HEK293 (cell line): ENCODE measurements around the gene BICD1.

Source experiments
- CTCF ChIA-PET: fragments of 350-600 bp; formaldehyde crosslinking; extraction: SDS; loops from one replicate; lab custom pipeline; 2021; ENCODE audit warnings: antibody characterized with exemption; lab: Yijun Ruan, JAX
- POLR2A ChIA-PET: fragments of 300-600 bp; formaldehyde crosslinking; extraction: SDS; loops from one replicate; lab custom pipeline; 2020; ENCODE audit warnings: antibody characterized with exemption, inconsistent platforms; lab: Yijun Ruan, JAX
- H3K27ac ChIP-seq: fragments of 200-500 bp; sonication (Bioruptor generic); 2 replicates; pipeline ENCODE4 v1.5.1; 2014; ENCODE audit warnings: low read depth, low read length, control low read depth, inconsistent platforms; ENCODE audit errors: extremely low read depth
- H3K36me3 ChIP-seq, 2 experiments: fragments of 200-500 bp in 1 of 2; sonication (Bioruptor generic) in 1 of 2; 1 replicate in 1 of 2; 2 replicates in 1 of 2; pipeline ENCODE4 v1.5.1; 2014 to 2017; ENCODE audit warnings: inconsistent platforms in 2 of 2, low read length in 2 of 2; ENCODE audit not compliant: control insufficient read depth in 2 of 2, insufficient read depth in 1 of 2
- H3K4me1 ChIP-seq: fragments of 200-500 bp; sonication (Bioruptor generic); 2 replicates; pipeline ENCODE4 v1.5.1; 2014; ENCODE audit warnings: mild to moderate bottlenecking, low read length, inconsistent platforms; ENCODE audit not compliant: control insufficient read depth, insufficient read depth
- H3K4me3 ChIP-seq: 2 replicates; pipeline ENCODE4 v1.5.1; 2011; ENCODE audit warnings: low read depth, mild to moderate bottlenecking, control low read depth, low read length, moderate library complexity
- H3K9me3 ChIP-seq: fragments of 200-500 bp; sonication (Bioruptor generic); 2 replicates; pipeline ENCODE4 v1.5.1; 2014; ENCODE audit warnings: low read depth, low read length, inconsistent platforms; ENCODE audit not compliant: control insufficient read depth, insufficient read depth
- IKZF3 ChIP-seq: fragments of 450-650 bp; IDR thresholded peaks from 2 replicates; pipeline ENCODE4 v1.5.0; 2018; ENCODE audit warnings: missing biosample characterization, mild to moderate bottlenecking, missing genetic modification characterization, moderate library complexity
- KLF7 ChIP-seq: fragments of 450-650 bp; formaldehyde crosslinking; IDR thresholded peaks from 2 replicates; pipeline ENCODE4 v1.5.1; 2016; ENCODE audit warnings: missing biosample characterization, missing genetic modification characterization, borderline replicate concordance
- KLF8 ChIP-seq: fragments of 450-650 bp; formaldehyde crosslinking; IDR thresholded peaks from 2 replicates; pipeline ENCODE4 v1.5.1; 2016; ENCODE audit warnings: missing biosample characterization, missing genetic modification characterization
- TRIM28 ChIP-seq: IDR thresholded peaks from 2 replicates; pipeline ENCODE4 v1.6.1; 2011; ENCODE audit warnings: low read length, control low read depth, borderline replicate concordance
- YY2 ChIP-seq: fragments of 450-650 bp; formaldehyde crosslinking; IDR thresholded peaks from 2 replicates; pipeline ENCODE4 v1.5.1; 2016; ENCODE audit warnings: missing biosample characterization, missing genetic modification characterization
- ZEB2 ChIP-seq: fragments of 450-650 bp; formaldehyde crosslinking; IDR thresholded peaks from 2 replicates; pipeline ENCODE4 v1.5.1; 2016; ENCODE audit warnings: missing biosample characterization, missing genetic modification characterization
- ZNF133 ChIP-seq: fragments of 450-650 bp; formaldehyde crosslinking; IDR thresholded peaks from 2 replicates; pipeline ENCODE4 v1.5.1; 2016; ENCODE audit warnings: missing biosample characterization, missing genetic modification characterization
- ZNF19 ChIP-seq: fragments of 450-650 bp; formaldehyde crosslinking; IDR thresholded peaks from 2 replicates; pipeline ENCODE4; 2016; ENCODE audit warnings: missing biosample characterization, missing genetic modification characterization, low read depth
- ZNF37A ChIP-seq: fragments of 450-650 bp; IDR thresholded peaks from 2 replicates; pipeline ENCODE4 v1.5.1; 2018; ENCODE audit warnings: missing biosample characterization, missing genetic modification characterization
- ZNF394 ChIP-seq: fragments of 450-650 bp; formaldehyde crosslinking; IDR thresholded peaks from 2 replicates; pipeline ENCODE4 v1.5.1; 2016; ENCODE audit warnings: missing biosample characterization, missing genetic modification characterization, mild to moderate bottlenecking, moderate library complexity, borderline replicate concordance
- ZNF549 ChIP-seq: fragments of 450-650 bp; IDR thresholded peaks from 2 replicates; pipeline ENCODE4 v1.5.1; 2018; ENCODE audit warnings: missing biosample characterization, missing genetic modification characterization, mild to moderate bottlenecking, inconsistent platforms, moderate library complexity
- ZNF560 ChIP-seq: fragments of 450-650 bp; formaldehyde crosslinking; IDR thresholded peaks from 2 replicates; pipeline ENCODE4 v1.5.1; 2017; ENCODE audit warnings: missing biosample characterization, missing genetic modification characterization, borderline replicate concordance
- TF ChIP-seq, protein P1 (sequence below): fragments of 450-650 bp; formaldehyde crosslinking; IDR thresholded peaks from 2 replicates; pipeline ENCODE4 v1.5.1; 2017; ENCODE audit warnings: missing biosample characterization, missing genetic modification characterization
- TF ChIP-seq, protein P2 (sequence below): fragments of 450-650 bp; formaldehyde crosslinking; IDR thresholded peaks from 2 replicates; pipeline ENCODE4 v1.5.1; 2016; ENCODE audit warnings: missing biosample characterization, missing genetic modification characterization
- TF ChIP-seq, protein P3 (sequence below): fragments of 450-650 bp; formaldehyde crosslinking; IDR thresholded peaks from 2 replicates; pipeline ENCODE4 v1.5.0; 2017; ENCODE audit warnings: missing biosample characterization, missing genetic modification characterization, borderline replicate concordance
- TF ChIP-seq, protein P4 (sequence below): fragments of 450-650 bp; IDR thresholded peaks from 2 replicates; pipeline ENCODE4 v1.5.1; 2018; ENCODE audit warnings: missing biosample characterization, mild to moderate bottlenecking, missing genetic modification characterization
- TF ChIP-seq, protein P5 (sequence below): fragments of 450-650 bp; formaldehyde crosslinking; IDR thresholded peaks from 2 replicates; pipeline ENCODE4 v1.5.1; 2017; ENCODE audit warnings: missing biosample characterization, missing genetic modification characterization
- TF ChIP-seq, protein P6 (sequence below): fragments of 450-650 bp; formaldehyde crosslinking; IDR thresholded peaks from 2 replicates; pipeline ENCODE4 v1.5.1; 2016; ENCODE audit warnings: missing biosample characterization, missing genetic modification characterization
- TF ChIP-seq, protein P7 (sequence below): fragments of 450-650 bp; formaldehyde crosslinking; IDR thresholded peaks from 2 replicates; pipeline ENCODE4 v1.5.1; 2016; ENCODE audit warnings: missing biosample characterization, missing genetic modification characterization

Gene BICD1

DNA sequence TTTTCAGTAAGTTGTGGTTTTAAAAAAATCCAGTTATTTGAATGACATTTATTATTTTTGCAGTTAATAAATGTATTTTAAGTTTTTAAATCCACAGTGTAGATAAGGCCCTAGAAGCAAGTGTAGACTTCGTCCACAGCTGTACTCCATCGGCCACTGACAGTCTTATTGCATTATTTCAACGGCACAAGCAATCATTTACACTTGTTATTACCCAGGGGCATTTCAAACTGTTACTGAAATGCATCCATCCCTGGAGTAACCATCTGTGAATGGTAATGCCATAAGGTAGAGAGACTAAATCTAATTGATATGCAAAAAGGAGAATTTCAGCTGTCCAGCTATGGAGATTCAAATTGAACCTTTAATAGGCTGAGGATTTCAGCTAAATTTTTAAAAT lies 48.4 kb downstream of the BICD1 start:
- CTCF ChIA-PET, result interaction anchor here (0.7 kb wide), 1 partner anchor 555 kb away, joined by 3 read pairs; no protein-coding TSS in a partner anchor
- TF ChIP-seq IKZF3 (no peak), ZEB2 (tag by site-specific recombination) (no peak), ZNF549 (tag by site-specific recombination) (no peak), ZNF560 (tag by site-specific recombination) (no peak), ZNF394 (tag by site-specific recombination) (no peak), ZNF19 (tag by site-specific recombination) (no peak), KLF8 (tag by site-specific recombination) (no peak), ZNF133 (tag by site-specific recombination) (no peak), YY2 (tag by site-specific recombination) (no peak), ZNF37A (tag by site-specific recombination) (no peak), TRIM28 (no peak), KLF7 (tag by site-specific recombination) (no peak)
- TF ChIP-seq, protein P1, sequence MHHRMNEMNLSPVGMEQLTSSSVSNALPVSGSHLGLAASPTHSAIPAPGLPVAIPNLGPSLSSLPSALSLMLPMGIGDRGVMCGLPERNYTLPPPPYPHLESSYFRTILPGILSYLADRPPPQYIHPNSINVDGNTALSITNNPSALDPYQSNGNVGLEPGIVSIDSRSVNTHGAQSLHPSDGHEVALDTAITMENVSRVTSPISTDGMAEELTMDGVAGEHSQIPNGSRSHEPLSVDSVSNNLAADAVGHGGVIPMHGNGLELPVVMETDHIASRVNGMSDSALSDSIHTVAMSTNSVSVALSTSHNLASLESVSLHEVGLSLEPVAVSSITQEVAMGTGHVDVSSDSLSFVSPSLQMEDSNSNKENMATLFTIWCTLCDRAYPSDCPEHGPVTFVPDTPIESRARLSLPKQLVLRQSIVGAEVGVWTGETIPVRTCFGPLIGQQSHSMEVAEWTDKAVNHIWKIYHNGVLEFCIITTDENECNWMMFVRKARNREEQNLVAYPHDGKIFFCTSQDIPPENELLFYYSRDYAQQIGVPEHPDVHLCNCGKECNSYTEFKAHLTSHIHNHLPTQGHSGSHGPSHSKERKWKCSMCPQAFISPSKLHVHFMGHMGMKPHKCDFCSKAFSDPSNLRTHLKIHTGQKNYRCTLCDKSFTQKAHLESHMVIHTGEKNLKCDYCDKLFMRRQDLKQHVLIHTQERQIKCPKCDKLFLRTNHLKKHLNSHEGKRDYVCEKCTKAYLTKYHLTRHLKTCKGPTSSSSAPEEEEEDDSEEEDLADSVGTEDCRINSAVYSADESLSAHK, result no peak
- TF ChIP-seq, protein P2, sequence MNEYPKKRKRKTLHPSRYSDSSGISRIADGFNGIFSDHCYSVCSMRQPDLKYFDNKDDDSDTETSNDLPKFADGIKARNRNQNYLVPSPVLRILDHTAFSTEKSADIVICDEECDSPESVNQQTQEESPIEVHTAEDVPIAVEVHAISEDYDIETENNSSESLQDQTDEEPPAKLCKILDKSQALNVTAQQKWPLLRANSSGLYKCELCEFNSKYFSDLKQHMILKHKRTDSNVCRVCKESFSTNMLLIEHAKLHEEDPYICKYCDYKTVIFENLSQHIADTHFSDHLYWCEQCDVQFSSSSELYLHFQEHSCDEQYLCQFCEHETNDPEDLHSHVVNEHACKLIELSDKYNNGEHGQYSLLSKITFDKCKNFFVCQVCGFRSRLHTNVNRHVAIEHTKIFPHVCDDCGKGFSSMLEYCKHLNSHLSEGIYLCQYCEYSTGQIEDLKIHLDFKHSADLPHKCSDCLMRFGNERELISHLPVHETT (tag by site-specific recombination), result no peak
- TF ChIP-seq, protein P3, sequence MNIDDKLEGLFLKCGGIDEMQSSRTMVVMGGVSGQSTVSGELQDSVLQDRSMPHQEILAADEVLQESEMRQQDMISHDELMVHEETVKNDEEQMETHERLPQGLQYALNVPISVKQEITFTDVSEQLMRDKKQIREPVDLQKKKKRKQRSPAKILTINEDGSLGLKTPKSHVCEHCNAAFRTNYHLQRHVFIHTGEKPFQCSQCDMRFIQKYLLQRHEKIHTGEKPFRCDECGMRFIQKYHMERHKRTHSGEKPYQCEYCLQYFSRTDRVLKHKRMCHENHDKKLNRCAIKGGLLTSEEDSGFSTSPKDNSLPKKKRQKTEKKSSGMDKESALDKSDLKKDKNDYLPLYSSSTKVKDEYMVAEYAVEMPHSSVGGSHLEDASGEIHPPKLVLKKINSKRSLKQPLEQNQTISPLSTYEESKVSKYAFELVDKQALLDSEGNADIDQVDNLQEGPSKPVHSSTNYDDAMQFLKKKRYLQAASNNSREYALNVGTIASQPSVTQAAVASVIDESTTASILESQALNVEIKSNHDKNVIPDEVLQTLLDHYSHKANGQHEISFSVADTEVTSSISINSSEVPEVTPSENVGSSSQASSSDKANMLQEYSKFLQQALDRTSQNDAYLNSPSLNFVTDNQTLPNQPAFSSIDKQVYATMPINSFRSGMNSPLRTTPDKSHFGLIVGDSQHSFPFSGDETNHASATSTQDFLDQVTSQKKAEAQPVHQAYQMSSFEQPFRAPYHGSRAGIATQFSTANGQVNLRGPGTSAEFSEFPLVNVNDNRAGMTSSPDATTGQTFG, result no peak
- TF ChIP-seq, protein P4, sequence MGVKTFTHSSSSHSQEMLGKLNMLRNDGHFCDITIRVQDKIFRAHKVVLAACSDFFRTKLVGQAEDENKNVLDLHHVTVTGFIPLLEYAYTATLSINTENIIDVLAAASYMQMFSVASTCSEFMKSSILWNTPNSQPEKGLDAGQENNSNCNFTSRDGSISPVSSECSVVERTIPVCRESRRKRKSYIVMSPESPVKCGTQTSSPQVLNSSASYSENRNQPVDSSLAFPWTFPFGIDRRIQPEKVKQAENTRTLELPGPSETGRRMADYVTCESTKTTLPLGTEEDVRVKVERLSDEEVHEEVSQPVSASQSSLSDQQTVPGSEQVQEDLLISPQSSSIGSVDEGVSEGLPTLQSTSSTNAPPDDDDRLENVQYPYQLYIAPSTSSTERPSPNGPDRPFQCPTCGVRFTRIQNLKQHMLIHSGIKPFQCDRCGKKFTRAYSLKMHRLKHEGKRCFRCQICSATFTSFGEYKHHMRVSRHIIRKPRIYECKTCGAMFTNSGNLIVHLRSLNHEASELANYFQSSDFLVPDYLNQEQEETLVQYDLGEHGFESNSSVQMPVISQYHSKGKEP (tag by site-specific recombination), result no peak
- TF ChIP-seq, protein P5, sequence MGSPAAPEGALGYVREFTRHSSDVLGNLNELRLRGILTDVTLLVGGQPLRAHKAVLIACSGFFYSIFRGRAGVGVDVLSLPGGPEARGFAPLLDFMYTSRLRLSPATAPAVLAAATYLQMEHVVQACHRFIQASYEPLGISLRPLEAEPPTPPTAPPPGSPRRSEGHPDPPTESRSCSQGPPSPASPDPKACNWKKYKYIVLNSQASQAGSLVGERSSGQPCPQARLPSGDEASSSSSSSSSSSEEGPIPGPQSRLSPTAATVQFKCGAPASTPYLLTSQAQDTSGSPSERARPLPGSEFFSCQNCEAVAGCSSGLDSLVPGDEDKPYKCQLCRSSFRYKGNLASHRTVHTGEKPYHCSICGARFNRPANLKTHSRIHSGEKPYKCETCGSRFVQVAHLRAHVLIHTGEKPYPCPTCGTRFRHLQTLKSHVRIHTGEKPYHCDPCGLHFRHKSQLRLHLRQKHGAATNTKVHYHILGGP, result no peak
- TF ChIP-seq, protein P6, sequence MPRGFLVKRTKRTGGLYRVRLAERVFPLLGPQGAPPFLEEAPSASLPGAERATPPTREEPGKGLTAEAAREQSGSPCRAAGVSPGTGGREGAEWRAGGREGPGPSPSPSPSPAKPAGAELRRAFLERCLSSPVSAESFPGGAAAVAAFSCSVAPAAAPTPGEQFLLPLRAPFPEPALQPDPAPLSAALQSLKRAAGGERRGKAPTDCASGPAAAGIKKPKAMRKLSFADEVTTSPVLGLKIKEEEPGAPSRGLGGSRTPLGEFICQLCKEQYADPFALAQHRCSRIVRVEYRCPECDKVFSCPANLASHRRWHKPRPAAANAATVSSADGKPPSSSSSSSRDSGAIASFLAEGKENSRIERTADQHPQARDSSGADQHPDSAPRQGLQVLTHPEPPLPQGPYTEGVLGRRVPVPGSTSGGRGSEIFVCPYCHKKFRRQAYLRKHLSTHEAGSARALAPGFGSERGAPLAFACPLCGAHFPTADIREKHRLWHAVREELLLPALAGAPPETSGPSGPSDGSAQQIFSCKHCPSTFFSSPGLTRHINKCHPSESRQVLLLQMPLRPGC (tag by site-specific recombination), result no peak
- TF ChIP-seq, protein P7, sequence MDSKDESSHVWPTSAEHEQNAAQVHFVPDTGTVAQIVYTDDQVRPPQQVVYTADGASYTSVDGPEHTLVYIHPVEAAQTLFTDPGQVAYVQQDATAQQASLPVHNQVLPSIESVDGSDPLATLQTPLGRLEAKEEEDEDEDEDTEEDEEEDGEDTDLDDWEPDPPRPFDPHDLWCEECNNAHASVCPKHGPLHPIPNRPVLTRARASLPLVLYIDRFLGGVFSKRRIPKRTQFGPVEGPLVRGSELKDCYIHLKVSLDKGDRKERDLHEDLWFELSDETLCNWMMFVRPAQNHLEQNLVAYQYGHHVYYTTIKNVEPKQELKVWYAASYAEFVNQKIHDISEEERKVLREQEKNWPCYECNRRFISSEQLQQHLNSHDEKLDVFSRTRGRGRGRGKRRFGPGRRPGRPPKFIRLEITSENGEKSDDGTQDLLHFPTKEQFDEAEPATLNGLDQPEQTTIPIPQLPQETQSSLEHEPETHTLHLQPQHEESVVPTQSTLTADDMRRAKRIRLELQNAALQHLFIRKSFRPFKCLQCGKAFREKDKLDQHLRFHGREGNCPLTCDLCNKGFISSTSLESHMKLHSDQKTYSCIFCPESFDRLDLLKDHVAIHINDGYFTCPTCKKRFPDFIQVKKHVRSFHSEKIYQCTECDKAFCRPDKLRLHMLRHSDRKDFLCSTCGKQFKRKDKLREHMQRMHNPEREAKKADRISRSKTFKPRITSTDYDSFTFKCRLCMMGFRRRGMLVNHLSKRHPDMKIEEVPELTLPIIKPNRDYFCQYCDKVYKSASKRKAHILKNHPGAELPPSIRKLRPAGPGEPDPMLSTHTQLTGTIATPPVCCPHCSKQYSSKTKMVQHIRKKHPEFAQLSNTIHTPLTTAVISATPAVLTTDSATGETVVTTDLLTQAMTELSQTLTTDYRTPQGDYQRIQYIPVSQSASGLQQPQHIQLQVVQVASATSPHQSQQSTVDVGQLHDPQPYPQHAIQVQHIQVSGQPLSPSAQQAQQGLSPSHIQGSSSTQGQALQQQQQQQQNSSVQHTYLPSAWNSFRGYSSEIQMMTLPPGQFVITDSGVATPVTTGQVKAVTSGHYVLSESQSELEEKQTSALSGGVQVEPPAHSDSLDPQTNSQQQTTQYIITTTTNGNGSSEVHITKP, result no peak

More for the DNA sequence above, 48.4 kb downstream of the BICD1 start:
- H3K4me1 ChIP-seq, result peaks cover 6% of the 10 kb centered on the region; the same call in 1 of the 2 replicates
- peaks cover 0 to 5% of the 10 kb centered on the region in 2 experiments; a peak in 1 of 3 replicates for H3K36me3 ChIP-seq
- POLR2A ChIA-PET, result interaction anchor here (0.6 kb wide), 1 partner anchor 40 kb away, joined by 6 read pairs; no protein-coding TSS in a partner anchor
- H3K4me3 ChIP-seq, result no peak overlapping the region
- H3K27ac ChIP-seq, result no peak overlapping the region
- H3K9me3 ChIP-seq, result no peaks in the 10 kb centered on the region
